Anterior cingulate cortex (tissue), 58 donors: ENCODE measurements around the gene PYGO2.

Experiments
- DNase-seq, 58 donors: peaks; one replicate each; lab custom pipeline; 2025; lab: John Stamatoyannopoulos, UW

The PYGO2 gene

GRCh38 chr1:154967331-154967950, 5.9 kb upstream of the PYGO2 start:
- no peak for DNase-seq

GRCh38 chr1:154966111-154966510, 4.5 kb upstream of the PYGO2 start:
- no peak for DNase-seq

- no peak for DNase-seq
These were observed 2.8 kb upstream of the PYGO2 start for GRCh38 chr1:154964359-154964758.

- no peak for DNase-seq
These were observed 2.1 kb upstream of the PYGO2 start for GRCh38 chr1:154963643-154964042.

- no peak for DNase-seq
These were observed 1.3 kb upstream of the PYGO2 start for GRCh38 chr1:154962795-154963330.

- peak in 7 of 58 donors; percentile 10 to 54 (median 44) for DNase-seq
These were observed 671 bp upstream of the PYGO2 start for GRCh38 chr1:154962156-154962749.

- DNase-seq, result no peak
These were observed 991 bp downstream of the PYGO2 start for GRCh38 chr1:154960446-154961136.

GRCh38 chr1:154959426-154959780, 2.2 kb downstream of the PYGO2 start:
- no peak for DNase-seq

- no peak for DNase-seq
These were observed 2.7 kb downstream of the PYGO2 start for GRCh38 chr1:154958681-154959425.

GRCh38 chr1:154958036-154958435, 3.5 kb downstream of the PYGO2 start:
- DNase-seq, result no peak

- peak in 5 of 58 donors; percentile 10 to 27 (median 15) for DNase-seq
These were observed 4.4 kb downstream of the PYGO2 start for GRCh38 chr1:154957091-154957657.

- peak in 50 of 58 donors; percentile 20 to 80 (median 52) for DNase-seq
These were observed 5.0 kb downstream of the PYGO2 start for GRCh38 chr1:154956544-154956941.

GRCh38 chr1:154955718-154956543, 5.7 kb downstream of the PYGO2 start, which contains the start of gene PBXIP1:
Gene PBXIP1 (minus strand): TSS chr1:154956099. CDS start chr1:154953721, 2,378 bp downstream.
- peak in 55 of 58 donors; percentile 24 to 92 (median 72) for DNase-seq

- DNase-seq, result peak in 51 of 58 donors; percentile 21 to 91 (median 62)
These were observed 6.4 kb downstream of the PYGO2 start for GRCh38 chr1:154955039-154955717.

- no peak for DNase-seq
These were observed 7.0 kb downstream of the PYGO2 start for GRCh38 chr1:154954541-154954940.

GRCh38 chr1:154953611-154954038, 8.0 kb downstream of the PYGO2 start:
- DNase-seq, result peak in 8 of 58 donors; percentile 6 to 13 (median 11)

GRCh38 chr1:154952664-154953063, 8.9 kb downstream of the PYGO2 start:
- no peak for DNase-seq

GRCh38 chr1:154951901-154952657, 9.5 kb downstream of the PYGO2 start:
- DNase-seq, result no peak
